Kidney capillary endothelial cell (primary cell): ENCODE results near the gene BEND6.
"Not testable (repeated sequence)": the region's sequence is repeated elsewhere in the genome, so short reads cannot be mapped to it uniquely, and the experiment has no call there.

Experiments used
- DNase-seq: peaks from one replicate; pipeline ENCODE4 v3.0.0-alpha.2; 2018; ENCODE audit warnings: low spot score

BEND6 gene

DNA sequence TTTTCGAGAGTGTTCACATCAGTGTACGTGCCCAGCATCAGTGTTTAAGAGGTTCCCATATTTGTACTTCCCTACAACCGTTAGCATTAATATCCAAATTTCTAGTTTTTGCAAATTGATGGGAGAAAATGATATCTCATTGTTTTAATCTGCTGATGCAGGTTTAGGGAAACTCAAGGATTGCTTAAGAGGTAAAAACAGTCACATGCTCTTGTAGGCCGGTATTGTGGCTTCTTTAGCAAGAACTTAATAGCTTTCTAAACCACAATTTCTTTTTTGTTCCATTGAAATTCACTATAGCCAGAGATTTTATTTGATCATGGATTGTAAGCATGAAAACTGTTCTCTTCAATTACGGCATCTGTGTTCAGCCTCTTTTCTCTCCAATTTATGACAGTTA is 29.5 kb downstream of the BEND6 start:
- no peak for DNase-seq

- DNase-seq = no peak
Observed at GRCh38 chr6:56984884-56985283, 30.0 kb downstream of the BEND6 start.

DNA sequence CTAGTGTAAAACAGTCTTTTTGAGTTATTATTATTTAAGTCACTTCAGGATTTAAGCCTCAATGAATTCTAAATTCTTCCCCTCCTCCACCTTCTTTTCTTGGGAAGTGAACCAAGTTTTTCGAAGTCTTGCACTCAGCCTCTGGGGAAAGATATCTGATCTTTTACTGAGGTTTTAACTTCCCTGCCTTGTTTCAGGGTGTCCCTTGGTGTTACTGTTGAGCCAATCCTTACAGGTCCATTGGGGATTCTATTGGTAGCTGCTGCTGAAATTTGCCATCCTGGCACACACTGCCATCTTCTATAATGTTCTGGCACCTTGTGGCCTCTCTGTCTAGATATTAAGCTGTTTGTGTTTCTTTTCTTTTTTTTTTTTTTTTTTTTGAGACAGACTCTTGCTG is 31.7 kb downstream of the BEND6 start:
- no peak for DNase-seq

DNA sequence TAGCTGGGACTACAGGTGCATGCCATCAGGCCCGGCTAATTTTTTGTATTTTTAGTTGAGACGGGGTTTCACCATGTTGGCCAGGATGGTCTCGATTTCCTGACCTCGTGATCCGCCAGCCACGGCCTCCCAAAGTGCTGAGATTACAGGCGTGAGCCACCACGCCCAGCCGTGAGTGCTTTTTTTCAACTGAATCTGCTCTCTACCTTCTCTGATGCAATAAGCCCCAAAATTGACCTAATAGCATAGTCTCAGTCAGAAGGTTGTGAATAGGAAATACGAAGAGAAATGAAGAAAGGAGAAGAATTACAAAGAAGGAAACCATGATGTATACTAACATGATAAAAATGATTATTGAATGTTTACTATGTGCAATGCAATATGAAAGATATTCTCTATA is 33.2 kb downstream of the BEND6 start:
- DNase-seq = no peak

- DNase-seq = no peak
Observed at GRCh38 chr6:56992036-56992435, 37.1 kb downstream of the BEND6 start.

DNA sequence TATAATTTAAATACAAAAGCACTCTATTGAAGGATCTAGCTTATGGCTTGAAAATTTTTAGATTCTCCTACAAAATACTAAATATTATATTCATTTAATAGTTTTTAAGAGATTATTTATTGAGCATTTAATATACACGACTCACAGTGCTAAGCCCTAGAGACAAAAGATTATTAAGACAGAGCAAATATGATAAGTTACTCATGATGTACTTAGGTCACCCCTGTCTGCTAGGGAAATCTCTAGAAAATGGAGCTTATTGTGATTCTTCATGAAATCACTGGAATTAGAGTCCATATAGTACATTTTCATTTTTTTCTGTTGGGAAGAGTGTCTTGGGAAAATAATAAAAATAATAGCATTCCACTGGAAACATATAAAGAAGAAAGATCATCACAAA is 37.8 kb downstream of the BEND6 start:
- no peak for DNase-seq

- DNase-seq = no peak
Observed at GRCh38 chr6:56995347-56995902, 40.5 kb downstream of the BEND6 start.

- no peak for DNase-seq
Observed at GRCh38 chr6:56996401-56996800, 41.5 kb downstream of the BEND6 start.

DNA sequence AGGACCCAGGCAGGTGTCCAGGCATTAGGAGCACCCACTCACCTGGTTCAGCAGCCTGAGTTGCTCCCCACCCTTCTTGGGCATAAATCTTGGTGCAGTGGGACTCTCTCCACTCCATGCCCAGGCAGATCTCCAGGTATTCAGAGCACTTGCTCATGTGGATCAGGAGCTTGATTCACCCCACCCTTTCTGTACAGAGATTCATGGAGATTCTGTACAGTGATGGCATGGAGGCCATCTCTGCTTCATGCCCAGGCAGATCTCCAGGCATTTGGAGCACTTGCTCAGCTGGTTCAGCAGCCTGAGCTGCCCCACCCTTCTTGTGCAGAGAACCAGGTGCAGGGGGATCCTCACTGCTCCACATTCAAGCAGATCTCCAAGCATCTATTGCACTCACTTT is 44.1 kb downstream of the BEND6 start:
- DNase-seq = no peak

DNA sequence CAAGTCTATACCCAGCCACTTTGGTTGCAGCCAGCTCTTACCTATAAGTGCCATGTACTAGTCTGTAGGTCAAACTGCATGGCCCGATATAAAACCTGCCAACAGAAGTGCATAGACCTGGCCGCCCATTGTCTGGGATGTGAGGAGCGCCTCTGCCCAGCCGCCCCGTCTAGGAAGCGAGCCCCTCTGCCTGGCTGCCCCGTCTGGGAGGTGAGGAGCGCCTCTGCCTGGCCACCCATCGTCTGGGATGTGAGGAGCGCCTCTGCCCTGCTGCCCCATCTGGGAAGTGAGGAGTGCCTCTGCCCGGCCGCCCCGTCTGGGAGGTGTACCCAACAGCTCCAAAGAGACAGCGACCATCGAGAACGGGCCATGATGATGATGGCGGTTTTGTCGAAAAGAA is 44.8 kb downstream of the BEND6 start:
- DNase-seq = not testable (repeated sequence)

DNA sequence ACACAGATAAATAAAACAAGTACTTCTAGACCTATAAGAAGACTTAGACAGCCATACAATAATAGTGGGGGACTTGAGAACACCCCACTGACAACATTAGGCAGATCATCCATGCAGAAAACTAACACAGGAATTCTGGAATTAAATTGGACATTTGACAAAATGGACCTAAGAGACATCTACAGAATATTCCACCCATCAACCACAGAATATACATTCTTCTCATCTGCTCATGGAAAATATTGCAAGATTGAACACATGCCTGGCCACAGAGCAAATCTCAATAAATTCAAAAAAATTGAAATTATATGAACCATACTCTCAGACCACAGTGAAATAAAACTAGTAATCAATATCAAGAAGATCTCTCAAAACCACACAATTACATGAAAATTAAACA is 47.3 kb downstream of the BEND6 start:
- no peak for DNase-seq

GRCh38 chr6:57004292-57004691 is 49.4 kb downstream of the BEND6 start:
- no peak for DNase-seq

- no peak for DNase-seq
Observed at GRCh38 chr6:57006101-57006500, 51.2 kb downstream of the BEND6 start.

DNA sequence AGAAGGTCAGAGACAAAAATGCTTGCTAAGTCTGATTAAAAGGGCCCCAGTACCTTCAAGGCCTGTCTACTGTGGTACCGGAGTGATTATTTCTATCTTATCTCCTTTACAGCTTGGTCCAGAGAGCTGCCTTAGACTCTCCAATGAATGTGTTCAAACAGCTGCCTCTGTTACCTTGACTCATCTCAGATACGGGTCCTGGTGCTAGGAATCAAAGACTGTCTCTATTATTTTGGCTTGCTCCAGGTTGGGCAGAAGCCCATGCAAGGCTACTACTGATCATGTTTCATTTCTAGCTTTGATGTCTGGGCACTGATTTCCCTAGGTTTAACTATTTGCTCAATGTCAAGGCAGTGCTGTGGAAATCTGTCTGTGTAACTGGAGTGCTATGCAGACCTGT is 53.2 kb downstream of the BEND6 start:
- DNase-seq = not testable (repeated sequence)

- no peak for DNase-seq
Observed at GRCh38 chr6:57013521-57013926, 58.6 kb downstream of the BEND6 start.

DNA sequence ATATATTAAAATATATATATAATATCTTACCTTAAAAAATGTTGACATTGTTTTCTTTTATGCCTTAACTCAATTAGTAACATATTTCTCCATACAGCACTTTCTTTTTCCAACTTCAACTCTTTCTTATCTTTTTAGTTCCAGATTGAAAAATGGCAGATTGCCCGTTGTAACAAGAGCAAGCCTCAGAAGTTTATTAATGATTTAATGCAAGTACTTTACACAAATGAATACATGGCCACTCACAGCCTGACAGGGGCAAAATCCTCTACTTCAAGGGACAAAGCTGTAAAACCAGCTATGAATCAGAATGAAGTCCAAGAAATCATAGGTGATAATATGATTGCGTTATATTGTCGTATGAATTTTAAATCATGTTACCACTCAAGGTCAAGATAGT is 62.2 kb downstream of the BEND6 start:
- DNase-seq = no peak

DNA sequence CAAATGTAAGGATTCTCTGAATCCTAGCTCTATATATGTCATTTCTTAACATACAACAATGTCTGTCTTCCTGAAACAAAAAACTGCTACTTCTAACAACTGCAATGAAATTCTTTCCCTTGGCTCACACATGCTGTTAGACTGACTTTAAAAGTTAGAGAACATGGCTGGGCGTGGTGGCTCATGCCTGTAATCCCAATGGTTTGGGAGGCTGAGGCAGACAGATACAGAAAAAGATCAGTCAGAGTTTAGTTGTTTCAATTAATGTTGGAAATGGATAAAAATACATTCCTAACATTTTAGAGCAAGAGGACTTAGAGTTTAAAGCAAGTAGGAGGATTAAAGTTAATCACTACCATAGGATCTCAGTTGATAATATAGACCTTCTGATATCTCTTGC is 62.9 kb downstream of the BEND6 start:
- DNase-seq = no peak

DNA sequence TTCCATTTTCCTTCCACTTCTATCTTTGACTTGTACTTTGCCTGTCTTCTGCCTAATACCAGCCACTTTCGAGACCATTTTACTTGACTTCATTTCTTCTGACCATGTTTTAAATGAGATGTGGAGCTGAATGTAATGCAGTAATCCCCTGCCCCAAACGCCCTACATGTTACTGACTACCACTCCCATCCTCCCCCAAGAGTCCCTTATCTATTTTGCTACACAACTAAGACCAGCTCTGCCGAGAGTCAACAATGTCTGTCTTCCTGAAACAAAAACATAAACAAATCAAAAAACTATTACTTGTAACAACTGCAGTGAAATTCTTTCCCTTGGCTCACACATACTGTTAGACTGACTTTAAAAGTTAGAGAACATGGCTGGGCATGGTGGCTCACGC is 64.5 kb downstream of the BEND6 start:
- DNase-seq = no peak

DNA sequence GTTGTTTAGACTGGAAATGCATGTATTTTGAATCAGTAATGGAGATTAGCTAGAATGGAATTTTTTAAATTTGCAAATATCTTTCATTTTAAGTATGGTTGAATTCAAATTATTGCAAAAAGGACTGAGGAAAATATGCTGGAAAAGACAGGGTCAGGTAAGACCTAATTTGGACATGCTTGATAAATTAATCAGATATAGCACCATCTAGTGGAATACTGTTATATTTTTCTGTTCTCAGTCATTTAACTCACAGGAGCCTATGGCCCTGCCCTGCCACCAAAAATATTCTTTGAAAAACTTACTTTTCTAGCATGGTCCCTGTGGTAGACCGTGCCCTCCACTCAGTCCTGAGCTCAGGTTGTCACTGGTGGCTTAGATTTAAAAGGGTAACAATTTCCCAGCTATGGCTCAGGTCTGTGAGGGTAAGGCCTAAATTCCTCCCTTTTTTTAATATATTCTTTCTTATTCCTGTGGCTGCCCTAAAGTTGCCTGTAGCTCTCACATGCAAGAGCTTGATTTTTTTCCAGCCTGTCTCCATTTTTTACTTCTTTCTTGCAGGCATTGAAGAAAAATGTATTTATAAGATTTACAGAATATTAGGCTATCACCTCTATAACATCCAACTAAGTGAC is 66.3 kb downstream of the BEND6 start:
- peak; percentile 53 for DNase-seq

- DNase-seq = no peak
Observed at GRCh38 chr6:57024321-57024720, 69.4 kb downstream of the BEND6 start.

GRCh38 chr6:57024775-57025174 is 69.9 kb downstream of the BEND6 start:
- DNase-seq = no peak

DNA sequence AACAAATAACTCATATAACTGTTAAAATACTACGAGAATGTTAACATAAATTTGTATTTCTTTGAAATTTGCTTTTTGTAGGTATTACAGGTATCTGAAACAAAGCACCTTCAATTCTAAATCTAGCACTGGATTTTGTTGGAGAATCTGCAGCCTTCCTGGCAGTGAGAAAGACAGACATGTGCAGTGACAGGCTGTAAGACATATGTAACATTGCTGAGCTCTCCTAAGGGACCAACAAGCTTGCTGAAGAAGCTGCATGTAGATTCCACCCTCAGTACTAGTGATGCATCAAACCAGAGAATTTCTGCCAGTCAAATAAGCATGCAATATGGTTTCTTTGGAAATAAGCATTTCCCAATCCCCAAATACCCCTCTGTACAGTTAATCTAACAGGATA is 71.1 kb downstream of the BEND6 start:
- no peak for DNase-seq

GRCh38 chr6:57027301-57027700 is 72.4 kb downstream of the BEND6 start:
- DNase-seq = no peak

DNA sequence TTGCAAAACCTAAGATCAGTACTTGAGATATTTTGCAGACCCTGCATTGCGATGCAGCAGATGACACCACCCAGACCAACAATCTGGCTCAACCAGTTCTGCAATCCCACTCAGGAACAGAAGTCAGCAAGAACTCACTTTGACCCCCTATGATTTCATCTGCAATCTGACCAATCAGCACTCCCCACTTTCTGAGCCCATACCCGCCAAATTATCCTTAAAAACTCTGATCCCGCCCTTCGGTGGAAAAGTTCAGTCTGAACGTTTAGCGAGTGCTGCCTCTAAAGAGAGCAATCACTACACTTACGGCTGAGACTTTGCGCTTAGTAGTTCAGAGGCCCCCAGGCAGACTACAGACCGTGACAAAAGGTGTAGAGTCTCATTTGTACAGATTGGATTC is 74.3 kb downstream of the BEND6 start:
- DNase-seq = no peak
